ENCODE measurements around the gene GRXCR1. TPM values are rescaled to one million over a fixed set of nuclear protein-coding genes. Genes with fewer than 3 reads are reported as not detected.

The GRXCR1 gene
- total and polyA plus RNA-seq, 4 donors = not detected

- no peak for TF ChIP-seq CTCF (IDR thresholded peaks at IDR 0.05; ENCODE audit: low read depth, low read length, missing input control)
- TF ChIP-seq HNF4G (IDR thresholded peaks at IDR 0.05) = no peak
- TF ChIP-seq GABPA (IDR thresholded peaks at IDR 0.05 in 1 of 2, conservative IDR thresholded peaks at IDR 0.05 in 1 of 2) = no peak
- no peak for TF ChIP-seq NR2F2 (IDR thresholded peaks at IDR 0.05)
- TF ChIP-seq RXRA (IDR thresholded peaks at IDR 0.05) = no peak
- no peak for TF ChIP-seq JUND (IDR thresholded peaks at IDR 0.05)
- no peak for TF ChIP-seq REST (IDR thresholded peaks at IDR 0.05)
- TF ChIP-seq FOXA2 (IDR thresholded peaks at IDR 0.05) = no peak
- no peak for TF ChIP-seq YY1 (IDR thresholded peaks at IDR 0.05)
- no peak for TF ChIP-seq ATF3 (IDR thresholded peaks at IDR 0.05)
- TF ChIP-seq FOXA1 (IDR thresholded peaks at IDR 0.05) = no peak
- TF ChIP-seq MAX (IDR thresholded peaks at IDR 0.05) = no peak
- no peak for TF ChIP-seq ZBTB33 (IDR thresholded peaks at IDR 0.05)
- TF ChIP-seq RAD21 (IDR thresholded peaks at IDR 0.05) = no peak
- no peak for TF ChIP-seq SP1 (IDR thresholded peaks at IDR 0.05)
- no peak for TF ChIP-seq TAF1 (conservative IDR thresholded peaks at IDR 0.05)
- H3K27me3 ChIP-seq (ENCODE audit: control insufficient read depth in 4 of 4, insufficient read depth in 4 of 4, low read length in 3 of 4) = peaks cover 0 to 2% (median 0%) of the 10 kb centered on the region in 4 donors
- H3K4me1 ChIP-seq (ENCODE audit: control insufficient read depth in 4 of 4, insufficient read depth in 4 of 4, low read length in 3 of 4) = no peaks in the 10 kb centered on the region
- no peaks in the 10 kb centered on the region for H3K9me3 ChIP-seq (ENCODE audit: control insufficient read depth in 4 of 4, low read length in 3 of 4)
- no peaks in the 10 kb centered on the region for H3K36me3 ChIP-seq (ENCODE audit: control insufficient read depth in 4 of 4, insufficient read depth in 3 of 4, low read depth in 1 of 4, low read length in 3 of 4)
- WGBS = 56% methylated on average over 2 of the region's 2 CpGs
- DNase-seq (ENCODE audit: low spot score) = no peak
- no peak overlapping the region for H3K9ac ChIP-seq (ENCODE audit: low read depth in 1 of 2, low read length in 2 of 2)
- H3K4me3 ChIP-seq (ENCODE audit: low read depth in 1 of 3, low read length in 3 of 3) = no peak overlapping the region
- no peak overlapping the region for H3K27ac ChIP-seq (ENCODE audit: low read depth in 1 of 2, low read length in 2 of 2)
Observed at GRCh38 chr4:42891644-42892043, 869 bp upstream of the GRXCR1 start.

- Histone ChIP-seq H3K36me3 (ENCODE audit: control insufficient read depth in 4 of 4, insufficient read depth in 3 of 4, low read depth in 1 of 4, low read length in 3 of 4) (no peaks in the 10 kb centered on the region), H3K27me3 (ENCODE audit: control insufficient read depth in 4 of 4, insufficient read depth in 4 of 4, low read length in 3 of 4) (peaks cover 0 to 2% (median 0%) of the 10 kb centered on the region in 4 donors), H3K4me1 (ENCODE audit: control insufficient read depth in 4 of 4, insufficient read depth in 4 of 4, low read length in 3 of 4) (no peaks in the 10 kb centered on the region), H3K4me3 (ENCODE audit: low read depth in 1 of 3, low read length in 3 of 3) (no peak overlapping the region), H3K9me3 (ENCODE audit: control insufficient read depth in 4 of 4, low read length in 3 of 4) (no peaks in the 10 kb centered on the region), H3K9ac (ENCODE audit: low read depth in 1 of 2, low read length in 2 of 2) (no peak overlapping the region), H3K27ac (ENCODE audit: low read depth in 1 of 2, low read length in 2 of 2) (no peak overlapping the region)
- DNase-seq (ENCODE audit: low spot score) = no peak
- TF ChIP-seq TAF1 (conservative IDR thresholded peaks at IDR 0.05) (no peak), CTCF (IDR thresholded peaks at IDR 0.05; ENCODE audit: low read depth, low read length, missing input control) (no peak), YY1 (IDR thresholded peaks at IDR 0.05) (no peak), HNF4A (conservative IDR thresholded peaks at IDR 0.05) (no peak), FOXA2 (IDR thresholded peaks at IDR 0.05) (no peak), REST (IDR thresholded peaks at IDR 0.05) (no peak), HNF4G (IDR thresholded peaks at IDR 0.05) (no peak), ATF3 (IDR thresholded peaks at IDR 0.05) (no peak), SP1 (IDR thresholded peaks at IDR 0.05) (no peak), FOXA1 (IDR thresholded peaks at IDR 0.05) (no peak), GABPA (IDR thresholded peaks at IDR 0.05 in 1 of 2, conservative IDR thresholded peaks at IDR 0.05 in 1 of 2) (no peak), RAD21 (IDR thresholded peaks at IDR 0.05) (no peak), JUND (IDR thresholded peaks at IDR 0.05) (no peak)
Observed at GRCh38 chr4:42895452-42895851, 2.9 kb downstream of the GRXCR1 start.

All from liver (tissue), 9 donors.